K562 (cell line): ENCODE measurements around the gene LGR6. TPM values are rescaled to one million over a fixed set of nuclear protein-coding genes. Genes with fewer than 3 reads are reported as not detected.

Experiments used
- CEBPB ChIP-seq: fragments of 450-650 bp; IDR thresholded peaks from 2 replicates; pipeline ENCODE4 v1.6.1; 2016; ENCODE audit warnings: missing genetic modification characterization, missing compliant biosample characterization
- FOXA3 ChIP-seq, 2 experiments: fragments of 450-650 bp in 1 of 2; sonication (generic) in 1 of 2; formaldehyde crosslinking; IDR thresholded peaks in 1 of 2; conservative IDR thresholded peaks in 1 of 2; 2 replicates each; pipeline versions ENCODE4 v1.4.0 to v1.8.0; 2020 to 2022; ENCODE audit warnings: mild to moderate bottlenecking in 2 of 2, missing genetic modification reagents in 1 of 2
- GABPB2 ChIP-seq: fragments of 250-450 bp; sonication (Bioruptor Pico); conservative IDR thresholded peaks from 2 replicates; pipeline ENCODE4 v1.5.1; 2021; ENCODE audit warnings: mild to moderate bottlenecking
- HEY1 ChIP-seq: fragments of 250-450 bp; sonication (Bioruptor Pico); IDR thresholded peaks from 2 replicates; pipeline ENCODE4 v1.5.0; 2020; ENCODE audit warnings: mild to moderate bottlenecking, moderate library complexity, borderline replicate concordance
- ILK ChIP-seq: fragments of 450-650 bp; IDR thresholded peaks from 2 replicates; pipeline ENCODE4 v1.6.1; 2016; ENCODE audit warnings: missing genetic modification characterization, low read depth, mild to moderate bottlenecking, missing compliant biosample characterization, moderate library complexity, borderline replicate concordance
- KAT2B ChIP-seq: IDR thresholded peaks from one replicate; pipeline ENCODE4 v1.6.1; 2012; ENCODE audit warnings: low read depth, mild to moderate bottlenecking, control low read depth, inconsistent platforms, low read length, moderate library complexity
- KLF13 ChIP-seq: fragments of 450-650 bp; IDR thresholded peaks from 2 replicates; pipeline ENCODE4 v1.6.1; 2016; ENCODE audit warnings: missing genetic modification characterization, low read depth, mild to moderate bottlenecking, missing compliant biosample characterization, moderate library complexity, borderline replicate concordance
- MTA2 ChIP-seq: fragments of 450-650 bp; IDR thresholded peaks from 2 replicates; pipeline ENCODE4 v1.6.1; 2016; ENCODE audit warnings: low read depth
- SRF ChIP-seq, 2 experiments: fragments of 250-450, 450-650 bp in 1 of 2; sonication (Bioruptor Pico) in 1 of 2; sonication (generic) in 1 of 2; formaldehyde crosslinking; IDR thresholded peaks; 2 replicates each; pipeline versions ENCODE4 v1.5.0 to v1.5.1; 2020 to 2022; ENCODE audit warnings: mild to moderate bottlenecking in 1 of 2, missing genetic modification reagents in 1 of 2
- XRCC4 ChIP-seq: IDR thresholded peaks from one replicate; pipeline ENCODE4 v1.6.1; 2011; ENCODE audit not compliant: insufficient read depth, insufficient read length; ENCODE audit errors: extremely low read depth
- ZNF133 ChIP-seq: fragments of 250-450 bp; sonication (Bioruptor Pico); IDR thresholded peaks from 2 replicates; pipeline ENCODE4 v1.4.0; 2020; ENCODE audit warnings: mild to moderate bottlenecking
- ZNF146 ChIP-seq: IDR thresholded peaks from one replicate; pipeline ENCODE4 v1.6.1; 2018; ENCODE audit warnings: missing compliant biosample characterization; ENCODE audit not compliant: unreplicated experiment
- ZNF408 ChIP-seq: fragments of 250-450 bp; sonication (Bioruptor Pico); IDR thresholded peaks from 2 replicates; pipeline ENCODE4 v1.4.0; 2020; ENCODE audit warnings: low read depth, mild to moderate bottlenecking, moderate library complexity
- polyA plus RNA-seq, 8 experiments: library from polyadenylated mRNA; depleted of rRNA in 4 of 8; stranded (reverse) in 5 of 8; unstranded in 3 of 8; fragments of >200 nt; fragmentation: Nextera tagmentation in 2 of 8; fragmentation: Illumina TruSeq in 1 of 8; extraction: Ambion mirVana in 2 of 8; extraction: Trizol in 1 of 8; gene quantifications; 2 replicates each; pipeline versions ENCODE4 v1.2.1 to v1.2.3, GENCODE V29; 2011 to 2014; ENCODE audit warnings: inconsistent platforms in 1 of 8, missing spikeins in 1 of 8
- total RNA-seq, 7 experiments: library from RNA; depleted of rRNA in 6 of 7; stranded (reverse); fragments of >200 nt in 6 of 7; fragmentation: Illumina TruSeq in 2 of 7; extraction: Trizol in 2 of 7; gene quantifications; 2 replicates each; pipeline versions ENCODE4 v1.2.1 to v1.2.3, GENCODE V29; 2011 to 2021; ENCODE audit warnings: low replicate concordance in 1 of 7
- TF ChIP-seq, protein P1 (sequence below): sonication (generic); IDR thresholded peaks from 2 replicates; pipeline ENCODE4 v1.6.1; 2016
- TF ChIP-seq, protein P2 (sequence below): fragments of 250-450 bp; sonication (Bioruptor Pico); IDR thresholded peaks from 2 replicates; pipeline ENCODE4 v1.4.0; 2020; ENCODE audit warnings: borderline replicate concordance
- TF ChIP-seq, protein P3 (sequence below): fragments of 150-350 bp; conservative IDR thresholded peaks from 2 replicates; pipeline ENCODE4 v1.6.1; 2014; ENCODE audit warnings: low read length
- TF ChIP-seq, protein P4 (sequence below): fragments of 250-450 bp; sonication (Bioruptor Pico); IDR thresholded peaks from 2 replicates; pipeline ENCODE4 v1.8.0; 2022; ENCODE audit warnings: inconsistent platforms, mild to moderate bottlenecking, moderate library complexity, borderline replicate concordance

LGR6 gene
- total and polyA plus RNA-seq, 9 of the 15 experiments (the other 6 are each of a cell fraction or from before 2014, with no cell fraction given): 0.01 to 0.54 (median 0.17) TPM; not detected in 1

DNA sequence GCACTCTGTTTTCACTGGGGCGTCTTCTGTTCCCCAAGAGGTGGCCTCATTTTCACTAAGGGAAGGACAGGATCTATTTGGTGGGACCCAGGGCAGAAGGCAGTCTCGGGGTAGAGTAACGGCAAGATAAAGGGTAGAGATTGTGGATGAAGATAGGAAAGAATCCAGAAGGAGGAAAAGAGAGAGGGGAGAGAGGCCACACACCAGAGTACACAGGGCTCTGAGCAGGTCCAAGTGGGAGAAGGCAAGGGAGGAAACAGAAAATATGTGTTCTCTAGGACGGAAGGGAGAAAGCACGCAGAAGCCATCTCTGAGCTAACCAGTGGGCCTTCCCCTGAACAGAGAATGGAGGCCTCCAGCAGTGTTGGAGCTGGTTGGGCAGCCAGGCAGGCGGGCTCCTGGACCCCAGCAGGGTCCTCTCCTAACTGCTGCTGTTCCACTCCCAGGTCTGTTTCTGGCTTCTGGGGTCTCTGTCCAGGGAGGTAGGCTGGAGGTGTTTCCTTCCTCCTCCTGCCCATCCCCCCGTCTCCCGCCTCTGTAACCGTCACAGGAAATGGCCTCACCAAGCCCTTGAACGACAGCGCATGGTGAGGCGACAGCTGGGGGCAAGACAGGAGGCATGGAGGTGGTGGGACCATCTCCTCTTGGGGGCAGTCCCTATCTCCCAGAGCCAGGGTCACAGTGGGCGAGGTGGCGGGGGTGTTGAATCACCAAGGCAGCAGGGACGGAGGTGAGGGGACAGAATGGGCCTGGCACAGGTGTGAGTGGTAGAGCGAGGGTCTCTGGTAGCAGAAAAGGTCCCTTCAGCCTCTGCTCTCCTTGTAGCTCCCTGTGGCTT is 33.8 kb upstream of the LGR6 start (continued):
- TF ChIP-seq XRCC4: no peak
- TF ChIP-seq, protein P1, sequence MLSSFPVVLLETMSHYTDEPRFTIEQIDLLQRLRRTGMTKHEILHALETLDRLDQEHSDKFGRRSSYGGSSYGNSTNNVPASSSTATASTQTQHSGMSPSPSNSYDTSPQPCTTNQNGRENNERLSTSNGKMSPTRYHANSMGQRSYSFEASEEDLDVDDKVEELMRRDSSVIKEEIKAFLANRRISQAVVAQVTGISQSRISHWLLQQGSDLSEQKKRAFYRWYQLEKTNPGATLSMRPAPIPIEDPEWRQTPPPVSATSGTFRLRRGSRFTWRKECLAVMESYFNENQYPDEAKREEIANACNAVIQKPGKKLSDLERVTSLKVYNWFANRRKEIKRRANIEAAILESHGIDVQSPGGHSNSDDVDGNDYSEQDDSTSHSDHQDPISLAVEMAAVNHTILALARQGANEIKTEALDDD: no peak
- TF ChIP-seq, protein P2, sequence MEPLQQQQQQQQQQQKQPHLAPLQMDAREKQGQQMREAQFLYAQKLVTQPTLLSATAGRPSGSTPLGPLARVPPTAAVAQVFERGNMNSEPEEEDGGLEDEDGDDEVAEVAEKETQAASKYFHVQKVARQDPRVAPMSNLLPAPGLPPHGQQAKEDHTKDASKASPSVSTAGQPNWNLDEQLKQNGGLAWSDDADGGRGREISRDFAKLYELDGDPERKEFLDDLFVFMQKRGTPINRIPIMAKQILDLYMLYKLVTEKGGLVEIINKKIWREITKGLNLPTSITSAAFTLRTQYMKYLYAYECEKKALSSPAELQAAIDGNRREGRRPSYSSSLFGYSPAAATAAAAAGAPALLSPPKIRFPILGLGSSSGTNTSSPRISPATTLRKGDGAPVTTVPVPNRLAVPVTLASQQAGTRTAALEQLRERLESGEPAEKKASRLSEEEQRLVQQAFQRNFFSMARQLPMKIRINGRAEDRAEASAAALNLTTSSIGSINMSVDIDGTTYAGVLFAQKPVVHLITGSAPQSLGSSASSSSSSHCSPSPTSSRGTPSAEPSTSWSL (CRISPR knock-in tag): no peak
- no peak for TF ChIP-seq KAT2B
- no peak for TF ChIP-seq KLF13
- TF ChIP-seq, protein P3, sequence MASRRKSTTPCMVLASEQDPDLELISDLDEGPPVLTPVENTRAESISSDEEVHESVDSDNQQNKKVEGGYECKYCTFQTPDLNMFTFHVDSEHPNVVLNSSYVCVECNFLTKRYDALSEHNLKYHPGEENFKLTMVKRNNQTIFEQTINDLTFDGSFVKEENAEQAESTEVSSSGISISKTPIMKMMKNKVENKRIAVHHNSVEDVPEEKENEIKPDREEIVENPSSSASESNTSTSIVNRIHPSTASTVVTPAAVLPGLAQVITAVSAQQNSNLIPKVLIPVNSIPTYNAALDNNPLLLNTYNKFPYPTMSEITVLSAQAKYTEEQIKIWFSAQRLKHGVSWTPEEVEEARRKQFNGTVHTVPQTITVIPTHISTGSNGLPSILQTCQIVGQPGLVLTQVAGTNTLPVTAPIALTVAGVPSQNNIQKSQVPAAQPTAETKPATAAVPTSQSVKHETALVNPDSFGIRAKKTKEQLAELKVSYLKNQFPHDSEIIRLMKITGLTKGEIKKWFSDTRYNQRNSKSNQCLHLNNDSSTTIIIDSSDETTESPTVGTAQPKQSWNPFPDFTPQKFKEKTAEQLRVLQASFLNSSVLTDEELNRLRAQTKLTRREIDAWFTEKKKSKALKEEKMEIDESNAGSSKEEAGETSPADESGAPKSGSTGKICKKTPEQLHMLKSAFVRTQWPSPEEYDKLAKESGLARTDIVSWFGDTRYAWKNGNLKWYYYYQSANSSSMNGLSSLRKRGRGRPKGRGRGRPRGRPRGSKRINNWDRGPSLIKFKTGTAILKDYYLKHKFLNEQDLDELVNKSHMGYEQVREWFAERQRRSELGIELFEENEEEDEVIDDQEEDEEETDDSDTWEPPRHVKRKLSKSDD: peak; percentile 79; the same call in 1 of the 2 replicates
- no peak; the same call in 1 of the 2 replicates for TF ChIP-seq GABPB2
- TF ChIP-seq, protein P4, sequence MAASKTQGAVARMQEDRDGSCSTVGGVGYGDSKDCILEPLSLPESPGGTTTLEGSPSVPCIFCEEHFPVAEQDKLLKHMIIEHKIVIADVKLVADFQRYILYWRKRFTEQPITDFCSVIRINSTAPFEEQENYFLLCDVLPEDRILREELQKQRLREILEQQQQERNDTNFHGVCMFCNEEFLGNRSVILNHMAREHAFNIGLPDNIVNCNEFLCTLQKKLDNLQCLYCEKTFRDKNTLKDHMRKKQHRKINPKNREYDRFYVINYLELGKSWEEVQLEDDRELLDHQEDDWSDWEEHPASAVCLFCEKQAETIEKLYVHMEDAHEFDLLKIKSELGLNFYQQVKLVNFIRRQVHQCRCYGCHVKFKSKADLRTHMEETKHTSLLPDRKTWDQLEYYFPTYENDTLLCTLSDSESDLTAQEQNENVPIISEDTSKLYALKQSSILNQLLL (CRISPR knock-in tag): no peak
- TF ChIP-seq ZNF133 (CRISPR knock-in tag): no peak
- no peak for TF ChIP-seq ZNF146 (CRISPR knock-in tag)
- 0 out of 4 replicates have a peak, but pooled peaks of 1 of the 2 experiments have one; percentile 35 for TF ChIP-seq FOXA3 (CRISPR knock-in tag; conservative IDR thresholded peaks at IDR 0.05 in 1 of 2, IDR thresholded peaks at IDR 0.05 in 1 of 2)
- no peak for TF ChIP-seq ZNF408
- TF ChIP-seq ILK: 0 out of 2 replicates have a peak, but pooled peaks have one; percentile 20
- TF ChIP-seq SRF (CRISPR knock-in tag; IDR thresholded peaks at IDR 0.05): peak; percentile 12 to 96; a peak in 2 of 4 replicates
- peak; percentile 47 for TF ChIP-seq MTA2
- no peak for TF ChIP-seq CEBPB
- peak; percentile 23; the same call in 1 of the 2 replicates for TF ChIP-seq HEY1
